SKM-1 treated with dmso at 0.1 percent for 144 hours (cell line): ENCODE results near the gene CALCA.

Experiments
- DNase-seq: peaks from one replicate; lab custom pipeline; 2025; ENCODE audit not compliant: unreplicated experiment; lab: John Stamatoyannopoulos, UW

The CALCA gene

DNA sequence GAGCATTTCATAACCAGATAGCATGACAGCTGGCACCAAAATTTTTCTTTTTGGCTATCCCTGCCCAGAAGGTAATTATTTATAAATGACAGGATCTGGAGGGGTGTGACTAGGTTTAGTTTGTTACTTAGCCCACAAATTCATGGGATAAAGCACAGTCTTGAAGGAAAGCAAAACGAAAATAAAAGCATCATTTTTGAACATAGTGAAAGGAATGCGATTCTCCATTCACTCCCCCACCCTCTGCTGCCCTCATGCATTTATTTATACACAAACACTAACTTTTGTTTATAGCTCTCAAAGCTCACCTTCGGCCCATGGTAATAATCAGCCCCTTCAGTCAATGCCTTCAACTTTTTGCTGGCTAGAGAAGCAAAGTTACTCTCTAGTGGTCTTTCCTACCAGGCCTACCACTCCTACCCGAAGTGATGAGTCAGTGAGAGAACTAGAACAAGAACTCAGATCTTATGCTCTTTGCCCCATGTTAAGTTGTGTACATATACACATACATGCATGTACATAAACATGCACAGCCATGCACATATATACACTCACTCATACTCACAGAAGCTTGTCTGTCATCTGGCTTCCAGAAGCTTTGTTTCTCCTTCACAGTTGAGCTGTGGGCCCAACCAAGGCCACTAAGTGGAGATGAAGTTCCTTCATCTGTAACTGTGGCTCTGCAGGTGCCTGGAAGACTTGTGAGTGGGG is 22.6 kb downstream of the CALCA start:
- DNase-seq = no peak

DNA sequence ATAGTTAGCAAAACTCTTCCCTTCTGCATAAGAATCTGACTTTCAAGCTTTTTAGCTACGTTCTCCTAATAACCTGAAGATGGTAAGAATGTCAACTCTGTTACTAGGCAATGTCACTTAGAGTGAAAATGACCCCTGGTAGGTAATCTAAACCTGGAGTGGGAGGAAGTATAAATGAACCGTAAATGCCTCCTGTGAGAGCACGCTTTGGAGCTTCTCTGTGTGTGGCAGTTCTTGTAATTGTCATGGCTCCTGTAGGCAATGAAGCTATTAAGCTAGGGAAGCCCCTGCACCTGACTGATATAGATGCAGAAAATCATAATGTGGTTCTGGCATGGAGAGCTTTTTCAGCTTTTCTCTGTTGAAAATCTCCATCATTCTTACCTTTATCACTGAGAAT is 29.4 kb downstream of the CALCA start:
- DNase-seq = no peak

DNA sequence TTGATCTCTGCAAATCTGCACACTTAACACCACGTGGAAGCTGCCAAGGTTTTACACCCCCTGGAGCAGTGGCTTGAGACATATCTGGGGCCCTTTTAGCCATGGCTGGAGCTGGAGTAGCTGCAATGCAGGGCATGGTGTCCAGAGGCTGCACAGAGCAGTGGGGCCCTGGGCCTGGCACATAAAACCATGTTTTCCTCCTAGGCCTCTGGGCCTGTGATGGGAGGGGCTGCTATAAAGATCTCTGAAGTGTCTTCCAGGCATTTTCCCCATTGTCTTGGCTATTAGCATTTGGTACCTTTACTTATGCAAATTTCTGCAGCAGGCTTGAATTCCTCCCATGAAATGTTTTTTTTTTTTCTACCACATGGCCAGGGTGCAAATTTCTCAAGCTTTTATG is 33.2 kb downstream of the CALCA start:
- no peak for DNase-seq

DNA sequence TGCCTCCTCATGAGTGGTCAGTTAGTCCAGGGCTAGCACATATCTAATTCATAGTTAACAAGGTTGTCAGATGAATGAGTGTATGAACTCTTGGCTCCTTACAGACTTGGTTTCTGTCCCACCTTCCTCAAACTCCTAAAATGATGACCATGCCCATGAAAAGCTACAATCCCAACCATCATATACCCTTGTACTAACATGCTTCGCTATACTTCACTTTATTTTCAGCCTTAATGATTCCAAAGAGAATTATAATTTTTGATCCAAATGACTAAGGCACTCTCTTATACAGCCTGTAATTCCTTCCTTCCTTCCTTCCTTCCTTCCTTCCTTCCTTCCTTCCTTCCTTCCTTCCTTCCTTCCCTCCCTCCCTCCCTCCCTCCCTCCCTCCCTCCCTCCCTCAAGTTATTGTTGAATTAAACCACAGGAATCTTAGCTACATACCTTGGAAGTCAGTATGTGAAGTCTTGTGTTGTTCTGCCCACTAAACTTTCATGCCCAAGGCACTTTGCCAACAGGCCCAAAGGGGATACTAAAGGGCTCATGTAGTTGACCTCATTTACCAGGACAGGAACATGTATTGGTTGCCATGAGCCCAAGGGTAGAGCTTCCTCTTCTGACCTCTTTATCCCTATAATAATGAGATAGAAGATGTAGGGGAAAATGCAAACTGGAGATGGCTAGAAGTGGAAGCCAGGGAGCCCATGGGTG is 37.4 kb downstream of the CALCA start:
- no peak for DNase-seq

DNA sequence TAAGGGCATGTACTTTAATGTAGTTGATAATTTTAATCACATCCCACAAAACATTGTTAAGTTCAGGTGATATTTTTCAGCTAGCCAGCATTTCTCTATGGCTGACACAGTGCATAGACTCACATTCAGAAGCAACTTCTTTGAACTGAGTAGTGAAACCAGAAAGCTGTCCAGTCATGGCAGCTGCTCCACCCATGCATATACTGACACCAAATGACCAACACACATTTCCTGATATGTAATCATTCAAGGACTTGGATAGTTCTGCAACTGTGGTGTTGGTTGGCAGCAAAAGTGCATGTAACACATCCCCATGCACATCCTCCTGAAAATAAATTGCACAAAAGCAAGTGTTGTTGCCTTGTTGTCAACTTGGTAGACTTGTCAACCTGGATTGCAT is 39.7 kb downstream of the CALCA start:
- no peak for DNase-seq

DNA sequence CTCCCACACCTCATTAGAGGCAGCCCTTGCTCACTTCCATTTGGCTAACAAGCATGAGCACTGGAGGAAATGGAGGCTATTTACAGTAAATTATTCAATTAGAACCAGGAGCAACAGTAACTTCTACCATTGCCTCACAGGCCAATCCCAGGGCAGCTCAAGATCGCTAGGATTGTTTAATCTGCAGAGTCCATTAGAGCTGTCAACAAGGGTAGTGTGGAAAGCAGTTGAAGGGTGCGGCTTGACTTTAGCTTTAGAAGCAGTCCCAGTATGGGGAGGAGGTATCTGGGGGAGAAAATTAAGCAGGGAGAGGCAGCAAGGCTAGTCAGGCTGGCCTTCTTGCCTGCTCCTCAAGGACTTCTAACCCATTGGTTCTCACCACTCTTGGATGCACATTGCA is 41.8 kb downstream of the CALCA start:
- no peak for DNase-seq

DNA sequence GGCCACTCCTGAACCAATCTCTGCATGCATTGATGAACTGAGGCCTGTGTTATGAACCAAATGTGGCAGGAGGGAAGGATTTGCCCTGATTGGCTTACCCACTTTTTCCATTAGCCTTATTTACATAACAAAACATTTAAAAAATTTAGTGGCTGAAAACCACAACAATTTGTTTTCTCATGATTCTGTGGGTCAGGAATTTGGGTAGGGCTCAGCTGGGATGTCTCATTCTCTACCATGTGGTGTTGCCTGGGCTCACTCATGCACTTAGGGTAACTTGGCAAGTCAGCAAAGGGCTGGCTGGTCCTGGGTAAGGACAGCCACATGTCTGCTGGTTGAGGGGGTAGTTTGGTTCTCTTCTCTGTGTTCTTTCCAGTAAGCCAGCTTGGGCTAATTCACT is 45.0 kb downstream of the CALCA start:
- no peak for DNase-seq

DNA sequence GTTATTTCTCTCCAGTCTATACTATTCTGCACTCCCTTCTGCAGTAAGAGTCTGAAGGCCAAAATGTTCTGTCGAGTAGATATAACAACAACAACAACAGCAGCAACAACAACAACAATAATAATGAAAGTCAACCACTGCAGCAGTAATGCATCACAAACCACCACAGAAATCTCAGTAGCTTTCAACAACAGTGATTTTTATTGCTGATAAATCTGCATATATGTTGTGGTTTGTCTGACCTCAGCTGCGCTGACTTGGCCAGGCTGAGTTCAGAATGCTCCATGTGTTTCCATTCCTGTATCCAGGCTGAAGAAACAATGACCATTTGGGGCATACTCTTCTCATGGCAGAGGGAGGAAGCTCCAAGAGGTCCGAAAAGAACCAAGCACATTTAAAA is 47.8 kb downstream of the CALCA start:
- DNase-seq = no peak
